Prostate gland (tissue), 2 donors: Measurements from ENCODE around the gene ZNF550. TPM values are rescaled to one million over a fixed set of nuclear protein-coding genes. Genes with fewer than 3 reads are reported as not detected.
"Not testable (repeated sequence)": the region's sequence is repeated elsewhere in the genome, so short reads cannot be mapped to it uniquely, and the experiment has no call there.

ENCODE experiments used
- DNase-seq: peaks from one replicate; pipeline ENCODE4 v3.0.0-alpha.2; 2019; ENCODE audit warnings: low spot score
- H3K27ac ChIP-seq, 2 donors: fragments of 200-600 bp; sonication (generic); 2 replicates each; pipeline ENCODE4 v1.5.1; 2017 to 2019
- H3K27me3 ChIP-seq: fragments of 200-600 bp; sonication (generic); replicated peaks from 2 replicates; pipeline ENCODE4 v1.5.1; 2019; ENCODE audit not compliant: insufficient read depth
- H3K36me3 ChIP-seq, 2 donors: fragments of 200-600 bp; sonication (generic); 1 replicate in 1 of 2; 2 replicates in 1 of 2; pipeline versions ENCODE4 v1.5.1 to v1.8.1; 2017 to 2019
- H3K4me1 ChIP-seq: fragments of 200-600 bp; sonication (generic); replicated peaks from 2 replicates; pipeline ENCODE4 v1.5.1; 2019
- H3K4me3 ChIP-seq, 2 donors: fragments of 200-600 bp; sonication (generic); 2 replicates each; pipeline ENCODE4 v1.5.1; 2017 to 2019
- H3K9me3 ChIP-seq: fragments of 200-600 bp; sonication (generic); 2 replicates; pipeline ENCODE4 v1.5.1; 2017
- POLR2A ChIP-seq: fragments of 450-650 bp; IDR thresholded peaks from one replicate; pipeline ENCODE4 v1.6.1; 2016; ENCODE audit warnings: antibody characterized with exemption, mild to moderate bottlenecking
- POLR2AphosphoS5 ChIP-seq: sonication (generic); formaldehyde crosslinking; IDR thresholded peaks from one replicate; pipeline ENCODE4 v1.6.1; 2017; ENCODE audit warnings: antibody characterized with exemption
- WGBS: methylation state at CpG from one replicate; pipeline ENCODE4 v1.1.5; 2018; 5-methylcytosine and 5-hydroxymethylcytosine counted together
- intact Hi-C: fragments of 100-400 bp; cut with DNase I; formaldehyde crosslinking; loops from one replicate; pipeline ENCODE4 v1.14.2; 2022
- total RNA-seq, 2 donors: library from RNA; depleted of rRNA; stranded (reverse); fragments of >200 nt; gene quantifications; one replicate each; pipeline ENCODE4 v1.1.0, GENCODE V29; 2016
- TF ChIP-seq, protein P1 (sequence below), 4 experiments: fragments of 200-600 bp in 2 of 4; fragments of 450-650 bp in 2 of 4; sonication (generic) in 2 of 4; IDR thresholded peaks; 1 replicate in 3 of 4; 2 replicates in 1 of 4; pipeline ENCODE4 v1.5.1; 2016 to 2019; ENCODE audit warnings: antibody characterized with exemption in 4 of 4, mild to moderate bottlenecking in 2 of 4, moderate library complexity in 2 of 4

The ZNF550 gene
- total RNA-seq, 2 donors from 2014 or later = 8.5 to 12.8 TPM

- no peak for TF ChIP-seq POLR2AphosphoS5
- no peak for TF ChIP-seq POLR2A
- TF ChIP-seq, protein P1, sequence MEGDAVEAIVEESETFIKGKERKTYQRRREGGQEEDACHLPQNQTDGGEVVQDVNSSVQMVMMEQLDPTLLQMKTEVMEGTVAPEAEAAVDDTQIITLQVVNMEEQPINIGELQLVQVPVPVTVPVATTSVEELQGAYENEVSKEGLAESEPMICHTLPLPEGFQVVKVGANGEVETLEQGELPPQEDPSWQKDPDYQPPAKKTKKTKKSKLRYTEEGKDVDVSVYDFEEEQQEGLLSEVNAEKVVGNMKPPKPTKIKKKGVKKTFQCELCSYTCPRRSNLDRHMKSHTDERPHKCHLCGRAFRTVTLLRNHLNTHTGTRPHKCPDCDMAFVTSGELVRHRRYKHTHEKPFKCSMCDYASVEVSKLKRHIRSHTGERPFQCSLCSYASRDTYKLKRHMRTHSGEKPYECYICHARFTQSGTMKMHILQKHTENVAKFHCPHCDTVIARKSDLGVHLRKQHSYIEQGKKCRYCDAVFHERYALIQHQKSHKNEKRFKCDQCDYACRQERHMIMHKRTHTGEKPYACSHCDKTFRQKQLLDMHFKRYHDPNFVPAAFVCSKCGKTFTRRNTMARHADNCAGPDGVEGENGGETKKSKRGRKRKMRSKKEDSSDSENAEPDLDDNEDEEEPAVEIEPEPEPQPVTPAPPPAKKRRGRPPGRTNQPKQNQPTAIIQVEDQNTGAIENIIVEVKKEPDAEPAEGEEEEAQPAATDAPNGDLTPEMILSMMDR (IDR thresholded peaks at IDR 0.05) = no peak
- 95% methylated on average over 1 of the region's 1 CpG for WGBS
- peaks cover 8% of the 10 kb centered on the region for H3K9me3 ChIP-seq
- DNase-seq = no peak
- no peak overlapping the region for H3K4me3 ChIP-seq
- H3K4me1 ChIP-seq = no peaks in the 10 kb centered on the region
- intact Hi-C loops = no loop called here
- H3K36me3 ChIP-seq = peaks cover 29 to 46% of the 10 kb centered on the region in 2 donors
- no peaks in the 10 kb centered on the region for H3K27me3 ChIP-seq
- no peak overlapping the region for H3K27ac ChIP-seq
Measured at GRCh38 chr19:57546513-57546912, 13.2 kb downstream of the ZNF550 start.

DNA sequence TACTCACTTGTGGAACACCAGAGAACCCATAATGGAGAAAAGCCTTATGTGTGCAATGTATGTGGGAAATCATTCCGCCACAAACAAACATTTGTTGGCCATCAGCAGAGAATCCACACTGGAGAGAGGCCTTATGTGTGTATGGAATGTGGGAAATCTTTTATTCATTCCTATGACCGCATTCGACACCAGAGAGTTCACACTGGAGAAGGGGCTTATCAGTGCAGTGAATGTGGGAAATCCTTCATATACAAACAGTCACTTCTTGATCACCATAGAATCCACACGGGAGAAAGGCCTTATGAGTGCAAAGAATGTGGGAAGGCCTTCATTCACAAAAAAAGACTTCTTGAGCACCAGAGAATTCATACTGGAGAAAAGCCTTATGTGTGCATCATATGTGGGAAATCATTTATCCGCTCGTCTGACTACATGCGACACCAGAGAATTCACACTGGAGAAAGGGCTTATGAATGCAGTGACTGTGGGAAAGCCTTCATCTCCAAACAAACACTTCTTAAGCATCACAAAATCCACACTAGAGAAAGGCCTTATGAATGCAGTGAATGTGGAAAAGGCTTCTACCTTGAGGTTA lies 21.6 kb downstream of the ZNF550 start:
- H3K4me3 ChIP-seq = no peak overlapping the region

DNA sequence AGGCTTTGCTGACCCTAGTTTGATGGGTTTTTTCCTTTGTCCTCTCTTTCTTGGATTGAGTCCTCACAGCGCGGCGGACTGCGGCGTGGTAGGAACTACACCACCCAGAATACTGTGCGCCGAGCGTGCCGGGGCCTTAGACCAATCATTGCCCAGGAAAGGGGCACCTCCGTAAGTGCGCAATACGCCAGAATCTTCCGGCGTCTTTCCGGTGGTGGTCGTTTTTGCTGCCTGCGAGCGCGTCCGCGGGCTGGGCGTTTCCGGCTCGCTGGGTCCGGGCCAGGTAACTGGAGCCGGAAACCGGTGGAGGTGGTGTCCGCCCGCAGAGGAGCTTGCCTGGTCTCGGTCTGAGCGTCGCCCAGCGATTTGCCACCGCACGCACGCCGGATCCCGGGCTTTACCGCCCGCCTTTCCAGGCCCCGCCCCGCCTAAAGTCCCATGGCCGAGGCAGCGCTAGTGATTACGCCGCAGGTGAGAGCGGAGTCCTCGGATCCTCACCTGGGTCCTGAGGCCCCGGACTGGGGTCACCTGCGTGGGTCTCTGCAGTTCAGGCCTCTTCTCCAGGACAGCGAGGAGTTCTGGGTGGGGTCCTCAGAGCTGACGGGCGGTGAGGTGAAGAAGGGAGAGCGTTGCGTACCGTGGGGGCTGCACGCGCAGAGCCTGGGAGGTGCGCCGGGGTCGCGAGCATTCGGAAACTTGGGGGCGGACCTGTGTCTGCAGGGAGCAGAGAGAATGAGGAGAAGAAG lies 32.4 kb downstream of the ZNF550 start, which contains the start of gene ZNF549:
TSS of gene ZNF549 (plus strand) at position 221 of the 746 bp plus-strand sequence. CDS start at position 439, 218 bp downstream.
- TF ChIP-seq, protein P1 (IDR thresholded peaks at IDR 0.05) = peak in 2 of 4 experiments; percentile 28 to 29
- TF ChIP-seq POLR2A = no peak
- TF ChIP-seq POLR2AphosphoS5 = peak; percentile 97
- no peaks in the 10 kb centered on the region for H3K9me3 ChIP-seq
- WGBS = 2% methylated on average over 64 of the region's 64 CpGs

More for the DNA sequence above, 21.6 kb downstream of the ZNF550 start:
- Histone ChIP-seq H3K36me3 (peaks cover 31 to 41% of the 10 kb centered on the region in 2 donors), H3K4me1 (no peaks in the 10 kb centered on the region), H3K27me3 (no peaks in the 10 kb centered on the region), H3K27ac (no peak overlapping the region), H3K9me3 (peaks cover 10% of the 10 kb centered on the region)
- TF ChIP-seq POLR2AphosphoS5 (no peak), POLR2A (no peak)
- TF ChIP-seq, protein P1 (IDR thresholded peaks at IDR 0.05) = no peak
- no peak for DNase-seq
- 98% methylated on average over 7 of the region's 7 CpGs for WGBS
- intact Hi-C loops = no loop called here

DNA sequence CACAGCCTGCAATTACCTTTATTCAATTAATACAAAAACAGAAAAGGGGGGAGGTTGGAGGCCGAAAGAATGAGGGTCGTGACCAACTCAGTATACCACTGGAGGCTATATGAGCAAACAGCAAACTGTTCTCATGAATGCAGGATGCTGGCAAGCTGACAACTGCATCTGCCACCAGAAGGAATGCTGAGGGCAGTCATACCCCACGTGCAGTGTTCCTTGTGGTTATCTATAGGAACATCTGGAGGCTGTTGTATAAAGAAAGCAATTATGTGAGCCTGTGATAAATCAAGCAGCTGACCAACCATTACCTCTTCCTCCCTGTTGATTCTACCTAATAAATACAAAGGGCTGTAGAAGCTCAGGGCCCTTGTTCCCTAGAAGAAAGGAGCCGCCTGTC lies 41.6 kb downstream of the ZNF550 start:
- H3K9me3 ChIP-seq, H3K4me1 ChIP-seq: not testable (repeated sequence)

More for the DNA sequence above, 32.4 kb downstream of the ZNF550 start, which contains the start of gene ZNF549:
- H3K27ac ChIP-seq = peak within 1 kb of the TSS; percentile 78 to 80
- DNase-seq = peak; percentile 92
- peaks cover 0 to 4% of the 10 kb centered on the region in 2 donors for H3K36me3 ChIP-seq
- no peaks in the 10 kb centered on the region for H3K4me1 ChIP-seq
- intact Hi-C loops = no loop called here
- no peaks in the 10 kb centered on the region for H3K27me3 ChIP-seq
- H3K4me3 ChIP-seq = peak within 1 kb of the TSS; percentile 72 to 85

GRCh38 chr19:57515255-57515654 lies 44.4 kb downstream of the ZNF550 start:
- Histone ChIP-seq H3K27me3 (no peaks in the 10 kb centered on the region), H3K36me3 (no peaks in the 10 kb centered on the region), H3K9me3 (peaks cover 9% of the 10 kb centered on the region), H3K4me3 (no peak overlapping the region), H3K27ac (no peak overlapping the region), H3K4me1 (no peaks in the 10 kb centered on the region)
- TF ChIP-seq, protein P1 (IDR thresholded peaks at IDR 0.05) = no peak
- no peak for TF ChIP-seq POLR2A
- TF ChIP-seq POLR2AphosphoS5 = no peak
- DNase-seq = no peak
- intact Hi-C loops = no loop called here
- WGBS = 94% methylated on average over 5 of the region's 5 CpGs

More for the DNA sequence above, 41.6 kb downstream of the ZNF550 start:
- H3K27me3 ChIP-seq, H3K27ac ChIP-seq, DNase-seq, H3K36me3 ChIP-seq, intact Hi-C loops, H3K4me3 ChIP-seq: not testable (repeated sequence)
- WGBS = 86% methylated on average over 4 of the region's 4 CpGs
